IPS-NIHi7 (cell line): ENCODE data around the gene SLC22A7.
A peak's percentile ranks its signal among the peaks of the same experiment; 100 is the strongest.

ENCODE experiments used
- DNase-seq: peaks from one replicate; pipeline ENCODE4 v3.0.0; 2012; ENCODE audit warnings: mixed read lengths; ENCODE audit errors: extremely low spot score

SLC22A7 gene

GRCh38 chr6:43297644-43298564, at the start of gene SLC22A7:
Gene SLC22A7 (plus strand): TSS chr6:43298260. CDS start chr6:43298359, 99 bp downstream.
- DNase-seq: peak; percentile 8

GRCh38 chr6:43248791-43249190, 49.3 kb upstream of the SLC22A7 start:
- DNase-seq: no peak

GRCh38 chr6:43250992-43251373, 47.1 kb upstream of the SLC22A7 start:
- DNase-seq: no peak

DNA sequence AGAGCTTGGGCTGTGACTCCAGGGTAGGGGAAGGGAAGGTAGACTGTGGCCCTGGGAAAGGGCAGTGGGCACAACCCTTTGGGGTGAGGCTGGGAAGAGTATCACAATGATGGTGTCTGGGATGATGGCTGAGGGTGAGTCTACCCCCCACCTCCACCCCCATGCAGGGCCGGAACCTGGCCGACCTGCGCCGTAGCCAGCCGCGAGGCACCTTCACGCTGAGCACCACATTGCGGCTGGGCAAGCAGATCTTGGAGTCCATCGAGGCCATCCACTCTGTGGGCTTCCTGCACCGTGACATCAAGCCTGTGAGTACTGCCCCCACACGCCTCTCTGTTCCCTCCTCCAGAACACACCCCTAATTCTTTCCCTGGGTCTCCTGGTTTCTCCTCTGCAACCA, 44.7 kb upstream of the SLC22A7 start:
- DNase-seq: no peak

DNA sequence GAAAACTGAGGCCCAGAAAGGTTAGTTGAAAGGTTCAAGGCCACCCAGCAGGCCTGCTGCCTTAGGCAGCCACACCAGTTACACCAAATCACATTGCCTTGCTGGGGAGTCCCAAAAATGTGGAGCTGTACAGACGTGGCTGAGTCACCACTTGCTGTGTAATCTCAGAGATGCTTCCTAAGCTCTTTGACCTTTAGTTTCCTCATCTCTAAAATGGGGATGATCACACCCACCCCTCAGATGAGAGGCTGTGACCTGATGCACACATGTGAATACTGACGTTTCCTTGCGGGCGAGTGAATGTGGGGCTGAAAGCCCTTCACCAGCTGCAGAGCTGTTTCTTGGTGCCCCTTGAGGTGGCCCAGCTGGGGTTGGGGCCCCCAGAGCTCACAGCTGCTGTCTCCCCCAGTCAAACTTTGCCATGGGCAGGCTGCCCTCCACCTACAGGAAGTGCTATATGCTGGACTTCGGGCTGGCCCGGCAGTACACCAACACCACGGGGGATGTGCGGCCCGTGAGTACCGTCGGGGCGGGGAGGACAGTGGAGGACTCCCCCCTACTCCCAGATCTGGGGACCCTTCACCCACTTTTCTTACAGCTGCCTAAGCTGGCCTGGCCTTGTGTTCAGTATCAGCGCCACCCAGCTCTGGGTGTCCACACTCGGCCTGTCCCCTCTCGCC, 43.8 kb upstream of the SLC22A7 start:
- DNase-seq: no peak

- no peak for DNase-seq
Measured at GRCh38 chr6:43254846-43255245, 43.2 kb upstream of the SLC22A7 start.

GRCh38 chr6:43255408-43256054, 42.5 kb upstream of the SLC22A7 start:
- DNase-seq: no peak

DNA sequence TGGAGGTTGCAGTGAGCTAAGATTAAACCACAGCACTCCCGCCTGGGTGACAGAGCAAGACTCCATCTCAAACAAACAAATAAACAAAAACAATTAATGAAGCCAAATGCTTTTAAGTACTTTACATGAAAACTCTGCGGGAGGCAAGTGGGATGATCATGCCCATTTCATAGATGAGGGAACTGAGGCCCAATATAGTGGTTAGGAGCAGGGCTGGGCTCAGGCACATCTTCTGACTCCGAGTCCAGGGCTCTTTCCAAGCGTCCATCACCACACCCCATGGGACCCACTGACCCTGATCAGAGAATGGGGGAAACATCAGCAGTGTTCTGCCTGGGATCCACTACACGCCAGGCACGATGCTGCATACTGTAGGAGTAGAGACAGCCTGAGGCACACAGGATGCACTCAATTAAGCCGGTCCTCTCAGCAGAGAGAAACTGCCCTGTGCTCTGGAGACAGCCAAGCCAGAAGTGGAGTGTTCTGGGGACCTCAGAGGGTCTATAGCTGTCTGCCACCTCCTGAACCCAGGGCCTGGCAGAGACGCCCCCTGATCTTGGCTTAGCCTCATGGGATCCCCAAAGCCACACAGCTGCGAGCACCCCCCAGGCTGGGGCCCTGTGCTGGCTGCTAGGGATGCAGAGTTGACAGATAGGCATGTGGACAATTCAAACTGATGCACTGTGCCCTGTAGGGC, 41.2 kb upstream of the SLC22A7 start:
- DNase-seq: no peak

GRCh38 chr6:43257367-43258145, 40.5 kb upstream of the SLC22A7 start:
- DNase-seq: no peak

GRCh38 chr6:43258180-43258579, 39.9 kb upstream of the SLC22A7 start:
- no peak for DNase-seq

- no peak for DNase-seq
Measured at GRCh38 chr6:43258807-43259686, 39.0 kb upstream of the SLC22A7 start.

GRCh38 chr6:43260791-43261190, 37.3 kb upstream of the SLC22A7 start:
- DNase-seq: no peak

GRCh38 chr6:43261198-43261597, 36.9 kb upstream of the SLC22A7 start:
- no peak for DNase-seq

DNA sequence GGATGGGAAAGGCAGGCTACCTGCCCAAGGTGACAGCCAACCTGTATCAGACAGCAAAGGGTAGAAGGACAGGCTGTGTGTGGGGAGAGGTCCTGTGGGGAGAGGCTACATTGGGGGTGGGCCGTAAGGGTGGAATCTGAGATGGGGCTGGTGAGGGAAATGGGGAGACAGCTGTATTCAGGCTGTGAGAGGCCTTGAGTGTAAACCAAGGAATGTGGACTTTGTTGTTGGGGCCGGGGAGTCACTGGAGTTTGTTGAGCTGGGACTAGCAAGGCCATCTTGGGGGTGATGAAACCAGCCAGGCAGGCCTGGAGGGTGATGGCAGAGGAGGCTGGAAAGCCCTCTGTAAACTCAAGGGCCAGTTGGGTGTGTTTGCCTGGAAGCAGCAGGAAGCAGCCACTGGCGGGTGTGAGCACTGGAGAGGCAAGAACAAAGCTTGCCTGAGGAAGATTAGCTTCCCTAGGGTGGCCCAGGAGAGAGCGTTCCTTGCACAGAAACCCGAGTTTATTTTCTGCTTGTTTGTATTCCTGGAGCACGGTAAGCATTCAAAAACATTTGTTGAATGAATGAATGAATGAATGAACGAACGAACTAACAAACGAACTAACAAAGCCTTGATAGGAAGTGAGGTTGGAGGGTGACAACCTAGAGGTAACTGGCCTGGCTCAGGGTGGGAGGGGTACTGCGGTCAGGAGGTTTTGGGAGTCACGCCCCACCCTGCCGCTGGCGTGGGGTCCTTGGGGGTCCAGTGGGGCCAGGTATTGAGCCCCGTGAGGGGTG, 35.9 kb upstream of the SLC22A7 start:
- no peak for DNase-seq

GRCh38 chr6:43262780-43263313, 35.2 kb upstream of the SLC22A7 start:
- DNase-seq: no peak

DNA sequence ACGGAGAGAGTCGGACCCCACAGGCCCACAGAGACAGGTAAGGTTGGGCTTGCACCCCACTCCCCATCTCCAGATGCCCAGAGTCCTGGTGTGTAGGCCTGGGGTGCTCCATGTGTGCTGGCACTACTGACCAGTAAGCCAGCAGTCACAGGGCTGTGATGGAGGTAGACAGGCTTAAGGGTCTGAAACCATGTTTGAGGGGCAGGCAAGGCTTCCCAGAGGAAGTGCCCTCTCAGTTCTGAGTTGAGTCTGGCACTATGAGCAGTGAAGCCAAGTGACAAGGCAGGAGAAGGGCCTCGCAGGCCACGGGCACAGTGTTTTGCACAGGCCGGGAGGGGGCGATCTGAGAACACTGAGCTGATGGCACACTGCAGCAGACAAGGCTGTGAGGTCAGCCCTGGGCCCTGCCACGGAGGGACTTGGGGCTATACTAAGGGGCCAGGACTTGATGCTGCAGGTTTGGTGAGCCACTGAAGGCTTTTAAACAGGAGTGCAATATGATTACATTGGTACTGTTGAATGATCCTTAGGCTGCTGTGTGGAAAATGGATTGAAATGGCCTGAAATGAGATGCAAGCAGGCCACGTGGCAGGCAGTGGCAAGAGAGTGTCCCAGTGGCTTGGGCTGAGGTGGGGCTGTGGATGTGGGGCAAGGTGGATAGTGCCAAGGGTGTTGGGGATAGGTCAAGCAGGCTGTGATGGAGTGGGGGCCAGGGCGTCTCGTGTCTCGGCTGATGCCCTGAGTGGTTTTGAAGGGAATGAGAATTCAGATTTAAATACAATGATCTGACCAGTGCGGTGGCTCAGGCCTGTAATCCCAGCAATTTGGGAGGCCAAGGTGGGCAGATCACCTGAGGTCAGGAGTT, 34.5 kb upstream of the SLC22A7 start:
- peak; percentile 95 for DNase-seq

DNA sequence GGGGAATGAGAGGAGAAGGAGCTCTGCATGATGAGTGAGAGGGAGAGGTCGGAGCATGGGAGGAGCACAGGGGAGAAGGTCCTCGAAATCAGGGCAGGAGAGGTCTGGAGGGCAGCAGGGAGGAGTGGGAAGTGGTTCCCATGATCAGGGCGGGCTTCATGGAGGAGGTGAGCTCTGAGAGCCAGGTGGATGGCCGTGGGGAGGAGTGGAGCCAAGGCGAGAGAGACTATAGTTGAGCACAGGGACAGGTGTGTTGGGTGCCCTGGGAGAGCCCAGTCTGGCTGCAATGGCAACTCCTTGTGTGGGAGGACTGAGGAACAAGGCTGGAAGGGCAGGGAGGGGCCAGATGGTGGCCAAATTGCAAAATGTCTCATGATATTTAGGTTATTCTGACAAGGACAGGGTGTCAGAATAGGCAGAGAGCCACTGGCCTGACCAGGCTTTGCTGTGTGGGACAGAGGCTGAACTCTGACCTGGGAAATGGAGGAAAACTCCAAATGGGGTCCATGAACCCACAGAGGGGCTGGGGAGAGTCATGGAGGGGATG, 33.4 kb upstream of the SLC22A7 start:
- no peak for DNase-seq

DNA sequence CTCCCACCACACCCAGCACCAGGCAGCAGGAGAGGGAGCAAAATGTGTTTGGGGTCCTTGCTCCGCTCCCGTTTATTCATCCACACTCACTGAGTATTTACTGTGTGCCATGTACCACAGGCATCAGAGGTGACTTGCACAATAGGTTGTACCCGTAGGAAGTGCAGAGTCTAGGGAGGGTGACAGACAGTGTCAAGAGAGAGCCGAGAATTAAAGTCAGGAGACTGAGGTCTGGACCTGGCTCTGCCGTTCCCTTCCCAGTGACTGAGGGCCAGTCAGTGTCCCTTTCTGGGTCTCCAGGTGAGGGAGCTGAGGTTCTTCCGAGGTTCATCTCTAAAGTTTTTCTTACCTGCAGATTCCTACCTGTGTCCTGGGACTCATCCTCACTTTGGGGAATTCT, 32.5 kb upstream of the SLC22A7 start:
- no peak for DNase-seq
